ENCODE results near the gene SP9. TPM values are rescaled to one million over a fixed set of nuclear protein-coding genes. Genes with fewer than 3 reads are reported as not detected.

The SP9 gene
- total RNA-seq, 2 experiments from 2014 or later: not detected

GRCh38 chr2:174338671-174339560 lies 4.2 kb downstream of the SP9 start:
- Mint-ChIP-seq H3K36me3 (no peaks in the 10 kb centered on the region), H3K27me3 (peaks cover 79% of the 10 kb centered on the region), H3K4me3 (no peak overlapping the region), H3K27ac (no peak overlapping the region), H3K9me3 (no peaks in the 10 kb centered on the region), H3K4me1 (peaks cover 40% of the 10 kb centered on the region)
- no peak for DNase-seq

GRCh38 chr2:174339561-174340399 lies 5.0 kb downstream of the SP9 start:
- peaks cover 41% of the 10 kb centered on the region for H3K4me1 Mint-ChIP-seq
- H3K36me3 Mint-ChIP-seq: no peaks in the 10 kb centered on the region
- no peak overlapping the region for H3K4me3 Mint-ChIP-seq
- DNase-seq: no peak
- peaks cover 79% of the 10 kb centered on the region for H3K27me3 Mint-ChIP-seq
- H3K9me3 Mint-ChIP-seq: no peaks in the 10 kb centered on the region
- no peak overlapping the region for H3K27ac Mint-ChIP-seq

- Mint-ChIP-seq H3K27me3 (peaks cover 78% of the 10 kb centered on the region), H3K4me1 (peaks cover 36% of the 10 kb centered on the region), H3K4me3 (no peak overlapping the region), H3K36me3 (no peaks in the 10 kb centered on the region), H3K27ac (no peak overlapping the region), H3K9me3 (no peaks in the 10 kb centered on the region)
- no peak for DNase-seq
Observed at GRCh38 chr2:174340400-174341292, 5.9 kb downstream of the SP9 start.

GRCh38 chr2:174341293-174341994 lies 6.7 kb downstream of the SP9 start:
- peak overlapping the region; percentile 25 for H3K27ac Mint-ChIP-seq
- DNase-seq: peak; percentile 88
- H3K9me3 Mint-ChIP-seq: no peaks in the 10 kb centered on the region
- H3K4me3 Mint-ChIP-seq: peak overlapping the region; percentile 71
- peaks cover 36% of the 10 kb centered on the region for H3K4me1 Mint-ChIP-seq
- H3K27me3 Mint-ChIP-seq: peaks cover 75% of the 10 kb centered on the region
- no peaks in the 10 kb centered on the region for H3K36me3 Mint-ChIP-seq

- no peak for DNase-seq
- Mint-ChIP-seq H3K9me3 (no peaks in the 10 kb centered on the region), H3K27me3 (peaks cover 75% of the 10 kb centered on the region), H3K27ac (no peak overlapping the region), H3K4me1 (peaks cover 36% of the 10 kb centered on the region), H3K4me3 (peak overlapping the region; percentile 67), H3K36me3 (peaks cover 2% of the 10 kb centered on the region)
Observed at GRCh38 chr2:174341995-174342685, 7.4 kb downstream of the SP9 start.

GRCh38 chr2:174342686-174343342 lies 8.1 kb downstream of the SP9 start:
- Mint-ChIP-seq H3K9me3 (no peaks in the 10 kb centered on the region), H3K4me1 (peaks cover 33% of the 10 kb centered on the region), H3K27me3 (peaks cover 71% of the 10 kb centered on the region), H3K27ac (no peak overlapping the region), H3K36me3 (peaks cover 2% of the 10 kb centered on the region), H3K4me3 (peak overlapping the region; percentile 67)
- DNase-seq: peak; percentile 47

GRCh38 chr2:174343343-174343622 lies 8.5 kb downstream of the SP9 start:
- no peak overlapping the region for H3K27ac Mint-ChIP-seq
- H3K36me3 Mint-ChIP-seq: peaks cover 3% of the 10 kb centered on the region
- H3K9me3 Mint-ChIP-seq: no peaks in the 10 kb centered on the region
- peaks cover 66% of the 10 kb centered on the region for H3K27me3 Mint-ChIP-seq
- peak overlapping the region; percentile 29 for H3K4me3 Mint-ChIP-seq
- no peak for DNase-seq
- H3K4me1 Mint-ChIP-seq: peaks cover 30% of the 10 kb centered on the region

- Mint-ChIP-seq H3K4me1 (peaks cover 30% of the 10 kb centered on the region), H3K36me3 (peaks cover 8% of the 10 kb centered on the region), H3K27me3 (peaks cover 60% of the 10 kb centered on the region), H3K27ac (no peak overlapping the region), H3K9me3 (no peaks in the 10 kb centered on the region), H3K4me3 (peak overlapping the region; percentile 29)
- no peak for DNase-seq
Observed at GRCh38 chr2:174343623-174344455, 9.1 kb downstream of the SP9 start.

- Mint-ChIP-seq H3K4me1 (peaks cover 27% of the 10 kb centered on the region), H3K27me3 (peaks cover 50% of the 10 kb centered on the region), H3K4me3 (no peak overlapping the region), H3K9me3 (no peaks in the 10 kb centered on the region), H3K36me3 (peaks cover 10% of the 10 kb centered on the region), H3K27ac (no peak overlapping the region)
- no peak for DNase-seq
Observed at GRCh38 chr2:174344716-174345461, 10.1 kb downstream of the SP9 start.

GRCh38 chr2:174350018-174350417 lies 15.3 kb downstream of the SP9 start:
- Mint-ChIP-seq H3K27me3 (peaks cover 6% of the 10 kb centered on the region), H3K4me3 (no peak overlapping the region), H3K4me1 (no peaks in the 10 kb centered on the region)

GRCh38 chr2:174350593-174351181 lies 15.9 kb downstream of the SP9 start:
- H3K36me3 Mint-ChIP-seq: peaks cover 14% of the 10 kb centered on the region
- no peaks in the 10 kb centered on the region for H3K9me3 Mint-ChIP-seq
- H3K4me1 Mint-ChIP-seq: no peaks in the 10 kb centered on the region
- H3K27ac Mint-ChIP-seq: no peak overlapping the region
- no peak overlapping the region for H3K4me3 Mint-ChIP-seq
- no peak for DNase-seq
- peaks cover 1% of the 10 kb centered on the region for H3K27me3 Mint-ChIP-seq

More at GRCh38 chr2:174350018-174350417, 15.3 kb downstream of the SP9 start:
- Mint-ChIP-seq H3K36me3 (peaks cover 14% of the 10 kb centered on the region), H3K27ac (no peak overlapping the region), H3K9me3 (no peaks in the 10 kb centered on the region)
- DNase-seq: no peak

GRCh38 chr2:174353004-174353403 lies 18.2 kb downstream of the SP9 start:
- Mint-ChIP-seq H3K27ac (no peak overlapping the region), H3K27me3 (no peaks in the 10 kb centered on the region), H3K36me3 (peaks cover 12% of the 10 kb centered on the region), H3K9me3 (no peaks in the 10 kb centered on the region), H3K4me1 (no peaks in the 10 kb centered on the region), H3K4me3 (no peak overlapping the region)
- DNase-seq: no peak
